SK-N-SH (cell line): ENCODE data around the gene ZNF770. TPM values are rescaled to one million over a fixed set of nuclear protein-coding genes. Genes with fewer than 3 reads are reported as not detected.

ENCODE experiments used
- CTCF ChIA-PET: fragments of 300-600, 350-600 bp; formaldehyde crosslinking; extraction: SDS; loops from one replicate; lab custom pipeline; 2021; lab: Yijun Ruan, JAX
- POLR2A ChIA-PET: fragments of 350-600 bp; sonication (Branson Sonifier 250); formaldehyde crosslinking; extraction: SDS; loops from one replicate; lab custom pipeline; 2020; ENCODE audit warnings: antibody characterized with exemption, inconsistent platforms; lab: Yijun Ruan, JAX
- DNase-seq: peaks from one replicate; pipeline ENCODE4 v3.0.0; 2012
- H2AFZ ChIP-seq: fragments of 200-600 bp; sonication (generic); 2 replicates; pipeline ENCODE4 v1.8.1; 2016; ENCODE audit warnings: antibody characterized with exemption, mild to moderate bottlenecking, low read depth
- H3F3A ChIP-seq: fragments of 200-600 bp; sonication (generic); replicated peaks from 2 replicates; pipeline ENCODE3; 2016; ENCODE audit warnings: antibody characterized with exemption, mild to moderate bottlenecking; ENCODE audit not compliant: insufficient read depth
- H3K27ac ChIP-seq, 2 experiments: fragments of 200-500 bp in 1 of 2; fragments of 200-600 bp in 1 of 2; sonication (Bioruptor generic) in 1 of 2; sonication (generic), shearing (Covaris generic) in 1 of 2; 2 replicates each; pipeline versions ENCODE4 v1.5.1 to v1.6.1; 2014 to 2016; ENCODE audit warnings: low read depth in 2 of 2, inconsistent platforms in 1 of 2, low read length in 1 of 2, mild to moderate bottlenecking in 1 of 2, mixed read lengths in 1 of 2
- H3K27me3 ChIP-seq: fragments of 200-600 bp; sonication (generic), shearing (Covaris generic); 2 replicates; pipeline ENCODE4 v1.6.1; 2016; ENCODE audit warnings: mixed run types; ENCODE audit not compliant: insufficient read depth
- H3K36me3 ChIP-seq, 2 experiments: fragments of 200-500 bp in 1 of 2; fragments of 200-600 bp in 1 of 2; sonication (Bioruptor generic) in 1 of 2; sonication (generic) in 1 of 2; replicated peaks in 1 of 2; 2 replicates each; pipeline versions ENCODE3 to v1.5.1; 2014 to 2016; ENCODE audit warnings: low read length in 1 of 2, mild to moderate bottlenecking in 1 of 2; ENCODE audit not compliant: insufficient read depth in 2 of 2, control insufficient read depth in 1 of 2
- H3K4me1 ChIP-seq, 2 experiments: fragments of 200-500 bp in 1 of 2; fragments of 200-600 bp in 1 of 2; sonication (Bioruptor generic) in 1 of 2; sonication (generic), shearing (Covaris generic) in 1 of 2; 2 replicates each; pipeline versions ENCODE4 v1.5.1 to v1.6.1; 2014 to 2016; ENCODE audit warnings: low read depth in 1 of 2, low read length in 1 of 2, mixed run types in 1 of 2; ENCODE audit not compliant: insufficient read depth in 2 of 2, control insufficient read depth in 1 of 2
- H3K4me2 ChIP-seq: fragments of 200-600 bp; sonication (generic), shearing (Covaris generic); 2 replicates; pipeline ENCODE4 v1.6.1; 2017; ENCODE audit warnings: mixed run types
- H3K4me3 ChIP-seq, 2 experiments: fragments of 200-500 bp in 1 of 2; fragments of 200-600 bp in 1 of 2; sonication (Bioruptor generic) in 1 of 2; sonication (generic), shearing (Covaris generic) in 1 of 2; 2 replicates each; pipeline versions ENCODE4 v1.5.1 to v1.8.1; 2014 to 2016; ENCODE audit warnings: low read depth in 2 of 2, inconsistent platforms in 1 of 2, low read length in 1 of 2, mild to moderate bottlenecking in 1 of 2, mixed read lengths in 1 of 2, moderate library complexity in 1 of 2
- H3K79me2 ChIP-seq: fragments of 200-600 bp; sonication (generic); 2 replicates; pipeline ENCODE4 v1.8.1; 2017; ENCODE audit warnings: mild to moderate bottlenecking; ENCODE audit not compliant: insufficient read depth
- H3K9ac ChIP-seq: fragments of 200-600 bp; sonication (generic); 2 replicates; pipeline ENCODE4 v1.6.1; 2017; ENCODE audit warnings: mixed run types
- H3K9me2 ChIP-seq: fragments of 200-600 bp; sonication (generic); 2 replicates; pipeline ENCODE4 v1.6.1; 2017; ENCODE audit warnings: mixed run types
- H3K9me3 ChIP-seq: fragments of 200-600 bp; sonication (generic); 2 replicates; pipeline ENCODE4 v1.6.1; 2017; ENCODE audit warnings: mixed run types, mild to moderate bottlenecking, moderate library complexity
- H4K20me1 ChIP-seq: fragments of 200-600 bp; sonication (generic); 2 replicates; pipeline ENCODE4 v1.6.1; 2017; ENCODE audit warnings: mild to moderate bottlenecking, mixed run types; ENCODE audit not compliant: insufficient read depth
- GABPA ChIP-seq: IDR thresholded peaks from 2 replicates; pipeline ENCODE4 v1.4.0; 2012; ENCODE audit warnings: low read depth, mild to moderate bottlenecking
- NFIC ChIP-seq: IDR thresholded peaks from 2 replicates; pipeline ENCODE4 v1.4.0; 2012; ENCODE audit warnings: borderline replicate concordance
- NRF1 ChIP-seq: IDR thresholded peaks from 2 replicates; pipeline ENCODE4 v1.6.1; 2012; ENCODE audit warnings: low read depth, mild to moderate bottlenecking, low read length
- RAD21 ChIP-seq: IDR thresholded peaks from 2 replicates; pipeline ENCODE4 v1.6.1; 2012; ENCODE audit warnings: mild to moderate bottlenecking, low read length
- RCOR1 ChIP-seq: fragments of 150-350 bp; IDR thresholded peaks from 2 replicates; pipeline ENCODE4 v1.6.1; 2017; ENCODE audit warnings: antibody characterized with exemption, low read length
- SIN3A ChIP-seq: IDR thresholded peaks from 2 replicates; pipeline ENCODE4 v1.6.1; 2012; ENCODE audit warnings: low read depth, mild to moderate bottlenecking, low read length, moderate library complexity, borderline replicate concordance
- SMC3 ChIP-seq: IDR thresholded peaks from 2 replicates; pipeline ENCODE4 v1.6.1; 2012; ENCODE audit warnings: low read depth, low read length, improper control_type of control experiment
- WGBS: methylation state at CpG from one replicate; pipeline ENCODE4 v1.1.6; 2017; ENCODE audit warnings: low lambda C conversion rate; 5-methylcytosine and 5-hydroxymethylcytosine counted together
- polyA plus RNA-seq, 3 experiments: library from polyadenylated mRNA; depleted of rRNA; stranded (reverse); fragments of >200 nt; gene quantifications; 2 replicates each; pipeline ENCODE4 v1.2.3, GENCODE V29; 2012
- TF ChIP-seq, protein P1 (sequence below): fragments of 150-350 bp; IDR thresholded peaks from 2 replicates; pipeline ENCODE4 v1.6.1; 2016; ENCODE audit warnings: mild to moderate bottlenecking, low read depth, low read length
- TF ChIP-seq, protein P2 (sequence below): IDR thresholded peaks from 2 replicates; pipeline ENCODE4; 2012
- TF ChIP-seq, protein P3 (sequence below): IDR thresholded peaks from 2 replicates; pipeline ENCODE4 v1.4.0; 2012; ENCODE audit warnings: low read depth, borderline replicate concordance
- TF ChIP-seq, protein P4 (sequence below): fragments of 200-600 bp; sonication (generic); IDR thresholded peaks from 2 replicates; pipeline ENCODE4 v1.6.1; 2017; ENCODE audit warnings: antibody characterized with exemption, mild to moderate bottlenecking, moderate library complexity
- TF ChIP-seq, protein P5 (sequence below): IDR thresholded peaks from 2 replicates; pipeline ENCODE4 v1.4.0; 2012; ENCODE audit warnings: low read depth, borderline replicate concordance
- TF ChIP-seq, protein P6 (sequence below): fragments of 150-350 bp; IDR thresholded peaks from 2 replicates; pipeline ENCODE4 v1.6.1; 2017; ENCODE audit warnings: antibody characterized with exemption, low read length, low read depth, borderline replicate concordance

Gene ZNF770
- polyA plus RNA-seq, 1 of the 3 experiments (the other 2 are of a cell fraction): 3.8 TPM

DNA sequence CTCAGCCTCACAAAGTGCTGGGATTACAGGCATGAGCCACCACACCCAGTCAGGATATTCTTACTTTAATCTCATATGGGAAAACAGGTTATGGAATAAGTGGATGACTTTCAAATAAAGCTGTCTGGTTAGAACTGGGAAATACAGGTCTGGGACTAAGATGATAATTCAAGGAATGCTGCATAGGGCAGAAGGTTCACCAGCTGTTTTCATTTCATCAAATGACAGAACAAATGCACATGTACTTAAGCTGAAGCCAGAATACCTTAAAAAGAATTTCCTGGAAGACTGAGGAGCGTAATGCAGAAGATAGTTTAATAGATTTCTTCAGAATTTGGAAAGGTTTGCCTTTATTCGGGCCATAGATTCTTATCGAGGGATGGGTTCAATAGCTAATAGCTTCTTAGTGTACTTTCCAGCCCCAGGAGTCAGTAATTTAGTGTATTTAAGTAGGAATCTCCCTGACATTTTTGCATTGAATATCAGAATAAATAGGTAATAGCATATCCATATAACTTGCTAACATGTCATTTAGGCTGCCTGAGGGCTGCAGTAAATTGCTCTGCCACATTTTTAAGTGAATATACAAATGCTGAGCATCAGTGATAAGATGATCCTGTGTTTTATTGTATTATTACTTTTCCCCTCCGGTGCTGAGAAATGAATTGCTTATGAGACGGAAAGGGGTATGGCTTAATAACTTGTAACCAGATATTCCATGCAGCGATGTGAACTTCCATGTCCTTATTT lies 40.3 kb upstream of the ZNF770 start (continued):
- TF ChIP-seq, protein P1, sequence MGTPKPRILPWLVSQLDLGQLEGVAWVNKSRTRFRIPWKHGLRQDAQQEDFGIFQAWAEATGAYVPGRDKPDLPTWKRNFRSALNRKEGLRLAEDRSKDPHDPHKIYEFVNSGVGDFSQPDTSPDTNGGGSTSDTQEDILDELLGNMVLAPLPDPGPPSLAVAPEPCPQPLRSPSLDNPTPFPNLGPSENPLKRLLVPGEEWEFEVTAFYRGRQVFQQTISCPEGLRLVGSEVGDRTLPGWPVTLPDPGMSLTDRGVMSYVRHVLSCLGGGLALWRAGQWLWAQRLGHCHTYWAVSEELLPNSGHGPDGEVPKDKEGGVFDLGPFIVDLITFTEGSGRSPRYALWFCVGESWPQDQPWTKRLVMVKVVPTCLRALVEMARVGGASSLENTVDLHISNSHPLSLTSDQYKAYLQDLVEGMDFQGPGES: no peak
- no peak for TF ChIP-seq NFIC
- TF ChIP-seq, protein P2, sequence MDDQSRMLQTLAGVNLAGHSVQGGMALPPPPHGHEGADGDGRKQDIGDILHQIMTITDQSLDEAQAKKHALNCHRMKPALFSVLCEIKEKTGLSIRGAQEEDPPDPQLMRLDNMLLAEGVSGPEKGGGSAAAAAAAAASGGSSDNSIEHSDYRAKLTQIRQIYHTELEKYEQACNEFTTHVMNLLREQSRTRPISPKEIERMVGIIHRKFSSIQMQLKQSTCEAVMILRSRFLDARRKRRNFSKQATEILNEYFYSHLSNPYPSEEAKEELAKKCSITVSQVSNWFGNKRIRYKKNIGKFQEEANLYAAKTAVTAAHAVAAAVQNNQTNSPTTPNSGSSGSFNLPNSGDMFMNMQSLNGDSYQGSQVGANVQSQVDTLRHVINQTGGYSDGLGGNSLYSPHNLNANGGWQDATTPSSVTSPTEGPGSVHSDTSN: no peak

DNA sequence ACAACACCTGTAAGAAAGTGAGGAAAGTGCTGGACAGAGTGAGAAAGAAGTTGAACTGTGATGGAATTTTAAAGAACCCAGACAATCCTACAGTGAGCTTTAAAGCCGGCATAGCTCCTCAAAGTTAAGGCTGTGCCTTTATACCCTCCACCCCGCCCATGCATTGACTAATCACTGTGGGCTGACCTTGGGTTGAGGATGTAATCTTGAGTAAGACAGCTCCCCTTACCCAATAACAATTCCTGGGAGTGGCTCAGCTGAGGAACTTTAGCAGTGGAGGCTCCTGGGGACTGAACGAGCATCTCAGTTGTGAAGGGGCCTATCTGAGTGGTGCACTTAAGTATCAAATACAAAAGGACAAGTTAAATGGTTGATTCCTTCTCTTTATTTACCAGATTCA lies 35.7 kb upstream of the ZNF770 start:
- Histone ChIP-seq H4K20me1 (no peaks in the 10 kb centered on the region), H3K9me2 (no peaks in the 10 kb centered on the region), H3K27me3 (no peaks in the 10 kb centered on the region), H3K4me1 (no peaks in the 10 kb centered on the region), H3K79me2 (no peaks in the 10 kb centered on the region), H3K27ac (no peak overlapping the region), H3K36me3 (no peaks in the 10 kb centered on the region), H3K9ac (no peak overlapping the region), H3K9me3 (no peaks in the 10 kb centered on the region), H2AFZ (no peak overlapping the region), H3F3A (no peaks in the 10 kb centered on the region), H3K4me3 (no peak overlapping the region), H3K4me2 (no peak overlapping the region)
- 69% methylated on average over 3 of the region's 3 CpGs for WGBS
- DNase-seq: no peak
- ChIA-PET CTCF (interaction anchor here (1.0 kb wide), 1 partner anchor 421 kb away, joined by 5 read pairs; no protein-coding TSS in a partner anchor), POLR2A (no interaction called here)
- TF ChIP-seq, protein P3, sequence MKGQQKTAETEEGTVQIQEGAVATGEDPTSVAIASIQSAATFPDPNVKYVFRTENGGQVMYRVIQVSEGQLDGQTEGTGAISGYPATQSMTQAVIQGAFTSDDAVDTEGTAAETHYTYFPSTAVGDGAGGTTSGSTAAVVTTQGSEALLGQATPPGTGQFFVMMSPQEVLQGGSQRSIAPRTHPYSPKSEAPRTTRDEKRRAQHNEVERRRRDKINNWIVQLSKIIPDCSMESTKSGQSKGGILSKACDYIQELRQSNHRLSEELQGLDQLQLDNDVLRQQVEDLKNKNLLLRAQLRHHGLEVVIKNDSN: no peak
- no peak for TF ChIP-seq NRF1
- TF ChIP-seq, protein P4, sequence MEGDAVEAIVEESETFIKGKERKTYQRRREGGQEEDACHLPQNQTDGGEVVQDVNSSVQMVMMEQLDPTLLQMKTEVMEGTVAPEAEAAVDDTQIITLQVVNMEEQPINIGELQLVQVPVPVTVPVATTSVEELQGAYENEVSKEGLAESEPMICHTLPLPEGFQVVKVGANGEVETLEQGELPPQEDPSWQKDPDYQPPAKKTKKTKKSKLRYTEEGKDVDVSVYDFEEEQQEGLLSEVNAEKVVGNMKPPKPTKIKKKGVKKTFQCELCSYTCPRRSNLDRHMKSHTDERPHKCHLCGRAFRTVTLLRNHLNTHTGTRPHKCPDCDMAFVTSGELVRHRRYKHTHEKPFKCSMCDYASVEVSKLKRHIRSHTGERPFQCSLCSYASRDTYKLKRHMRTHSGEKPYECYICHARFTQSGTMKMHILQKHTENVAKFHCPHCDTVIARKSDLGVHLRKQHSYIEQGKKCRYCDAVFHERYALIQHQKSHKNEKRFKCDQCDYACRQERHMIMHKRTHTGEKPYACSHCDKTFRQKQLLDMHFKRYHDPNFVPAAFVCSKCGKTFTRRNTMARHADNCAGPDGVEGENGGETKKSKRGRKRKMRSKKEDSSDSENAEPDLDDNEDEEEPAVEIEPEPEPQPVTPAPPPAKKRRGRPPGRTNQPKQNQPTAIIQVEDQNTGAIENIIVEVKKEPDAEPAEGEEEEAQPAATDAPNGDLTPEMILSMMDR: no peak
- TF ChIP-seq RCOR1: no peak
- no peak for TF ChIP-seq RAD21

DNA sequence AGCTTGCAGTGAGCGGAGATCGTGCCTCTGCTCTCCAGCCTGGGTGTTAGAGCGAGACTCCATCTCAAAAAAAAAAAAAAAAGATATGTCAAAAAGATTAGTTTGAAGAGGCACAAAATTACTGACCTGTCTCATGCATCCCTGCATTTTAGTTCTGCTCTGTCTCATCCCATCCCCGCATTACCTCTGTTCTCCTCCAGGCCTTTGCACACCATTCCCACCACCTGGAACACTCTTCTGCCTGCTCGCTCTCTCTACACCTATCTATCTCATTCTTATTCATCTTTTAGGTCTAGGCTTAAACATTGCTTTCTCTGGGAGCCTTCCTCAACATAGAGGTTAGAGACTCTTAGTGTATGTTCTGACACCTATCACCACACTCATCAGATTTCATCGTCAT lies 32.9 kb upstream of the ZNF770 start:
- Histone ChIP-seq H3K36me3 (no peaks in the 10 kb centered on the region), H3K27ac (no peak overlapping the region), H3K4me3 (no peak overlapping the region), H3K79me2 (no peaks in the 10 kb centered on the region), H3K9me3 (no peaks in the 10 kb centered on the region), H3K9me2 (no peaks in the 10 kb centered on the region), H4K20me1 (no peaks in the 10 kb centered on the region), H3K9ac (no peak overlapping the region), H2AFZ (no peak overlapping the region), H3K27me3 (no peaks in the 10 kb centered on the region), H3K4me1 (no peaks in the 10 kb centered on the region), H3K4me2 (no peak overlapping the region), H3F3A (no peaks in the 10 kb centered on the region)
- ChIA-PET POLR2A (no interaction called here), CTCF (no interaction called here)
- WGBS: 92% methylated on average over 6 of the region's 6 CpGs
- DNase-seq: no peak
- TF ChIP-seq, protein P2: no peak
- TF ChIP-seq, protein P5, sequence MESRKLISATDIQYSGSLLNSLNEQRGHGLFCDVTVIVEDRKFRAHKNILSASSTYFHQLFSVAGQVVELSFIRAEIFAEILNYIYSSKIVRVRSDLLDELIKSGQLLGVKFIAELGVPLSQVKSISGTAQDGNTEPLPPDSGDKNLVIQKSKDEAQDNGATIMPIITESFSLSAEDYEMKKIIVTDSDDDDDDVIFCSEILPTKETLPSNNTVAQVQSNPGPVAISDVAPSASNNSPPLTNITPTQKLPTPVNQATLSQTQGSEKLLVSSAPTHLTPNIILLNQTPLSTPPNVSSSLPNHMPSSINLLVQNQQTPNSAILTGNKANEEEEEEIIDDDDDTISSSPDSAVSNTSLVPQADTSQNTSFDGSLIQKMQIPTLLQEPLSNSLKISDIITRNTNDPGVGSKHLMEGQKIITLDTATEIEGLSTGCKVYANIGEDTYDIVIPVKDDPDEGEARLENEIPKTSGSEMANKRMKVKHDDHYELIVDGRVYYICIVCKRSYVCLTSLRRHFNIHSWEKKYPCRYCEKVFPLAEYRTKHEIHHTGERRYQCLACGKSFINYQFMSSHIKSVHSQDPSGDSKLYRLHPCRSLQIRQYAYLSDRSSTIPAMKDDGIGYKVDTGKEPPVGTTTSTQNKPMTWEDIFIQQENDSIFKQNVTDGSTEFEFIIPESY: no peak
- TF ChIP-seq, protein P3: no peak
- TF ChIP-seq SMC3 (no peak), SIN3A (no peak), GABPA (no peak), RCOR1 (no peak)
- TF ChIP-seq, protein P6, sequence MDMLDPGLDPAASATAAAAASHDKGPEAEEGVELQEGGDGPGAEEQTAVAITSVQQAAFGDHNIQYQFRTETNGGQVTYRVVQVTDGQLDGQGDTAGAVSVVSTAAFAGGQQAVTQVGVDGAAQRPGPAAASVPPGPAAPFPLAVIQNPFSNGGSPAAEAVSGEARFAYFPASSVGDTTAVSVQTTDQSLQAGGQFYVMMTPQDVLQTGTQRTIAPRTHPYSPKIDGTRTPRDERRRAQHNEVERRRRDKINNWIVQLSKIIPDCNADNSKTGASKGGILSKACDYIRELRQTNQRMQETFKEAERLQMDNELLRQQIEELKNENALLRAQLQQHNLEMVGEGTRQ: no peak
